HG03342 (cell line): ENCODE data around the gene FLG.
"Not testable (repeated sequence)": the region's sequence is repeated elsewhere in the genome, so short reads cannot be mapped to it uniquely, and the experiment has no call there.

Experiments
- ATAC-seq: cut with Tn5 transposase; IDR thresholded peaks from one replicate; pipeline ENCODE4 v1.9.1; 2021; ENCODE audit warnings: mild to moderate bottlenecking, moderate library complexity; ENCODE audit not compliant: unreplicated experiment

FLG gene

DNA sequence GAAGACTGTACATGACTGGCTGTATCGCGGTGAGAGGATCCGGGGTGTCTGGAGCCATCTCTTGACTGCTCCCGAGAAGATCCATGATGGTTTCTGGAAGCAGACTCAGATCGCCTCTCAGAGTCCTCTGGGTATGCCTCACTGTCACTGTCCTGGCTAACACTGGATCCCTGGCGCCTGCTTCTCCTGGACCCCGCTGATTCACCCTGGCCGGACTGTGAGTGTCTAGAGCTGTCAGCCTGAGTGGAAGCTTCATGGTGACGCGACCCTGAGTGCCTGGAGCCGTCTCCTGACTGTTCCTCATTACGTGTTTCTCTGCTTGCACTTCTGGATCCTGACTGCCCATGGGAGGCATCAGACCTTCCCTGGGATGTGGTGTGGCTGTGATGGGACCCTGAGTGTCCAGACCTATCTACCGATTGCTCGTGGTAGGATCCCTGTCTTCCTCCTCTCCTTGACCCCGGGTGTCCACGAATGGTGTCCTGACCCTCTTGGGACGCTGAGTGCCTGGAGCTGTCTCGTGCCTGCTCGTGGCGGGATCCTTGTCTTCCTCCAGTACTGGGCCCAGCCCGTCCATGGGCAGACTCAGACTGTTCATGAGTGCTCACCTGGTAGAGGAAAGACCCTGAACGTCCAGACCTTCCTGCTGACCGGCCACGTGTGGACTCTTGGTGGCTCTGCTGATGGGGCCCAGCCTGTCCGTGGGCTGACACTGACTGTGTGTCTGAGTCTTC lies 21.7 kb downstream of the FLG start:
- ATAC-seq: not testable (repeated sequence)

DNA sequence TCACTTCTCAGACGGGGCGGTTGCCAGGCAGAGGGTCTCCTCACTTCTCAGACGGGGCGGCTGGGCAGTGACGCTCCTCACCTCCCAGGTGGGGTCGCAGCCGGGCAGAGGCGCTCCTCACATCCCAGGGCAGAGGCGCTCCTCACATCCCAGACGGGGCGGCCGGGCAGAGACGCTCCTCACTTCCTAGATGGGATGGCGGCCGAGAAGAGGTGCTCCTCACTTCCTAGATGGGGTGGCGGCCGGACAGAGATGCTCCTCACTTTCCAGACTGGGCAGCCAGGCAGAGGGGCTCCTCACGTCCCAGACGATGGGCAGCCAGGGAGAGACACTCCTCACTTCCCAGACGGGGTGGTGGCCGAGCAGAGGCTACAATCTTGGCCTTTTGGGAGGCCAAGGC lies 68.6 kb downstream of the FLG start:
- ATAC-seq: not testable (repeated sequence)
